GM18909 (cell line): ENCODE measurements around the gene PIGP.
"Not testable (repeated sequence)": the region's sequence is repeated elsewhere in the genome, so short reads cannot be mapped to it uniquely, and the experiment has no call there.

Source experiments
- ATAC-seq: cut with Tn5 transposase; IDR thresholded peaks from one replicate; pipeline ENCODE4 v1.9.1; 2021; ENCODE audit warnings: mild to moderate bottlenecking; ENCODE audit not compliant: unreplicated experiment, poor library complexity

PIGP gene

DNA sequence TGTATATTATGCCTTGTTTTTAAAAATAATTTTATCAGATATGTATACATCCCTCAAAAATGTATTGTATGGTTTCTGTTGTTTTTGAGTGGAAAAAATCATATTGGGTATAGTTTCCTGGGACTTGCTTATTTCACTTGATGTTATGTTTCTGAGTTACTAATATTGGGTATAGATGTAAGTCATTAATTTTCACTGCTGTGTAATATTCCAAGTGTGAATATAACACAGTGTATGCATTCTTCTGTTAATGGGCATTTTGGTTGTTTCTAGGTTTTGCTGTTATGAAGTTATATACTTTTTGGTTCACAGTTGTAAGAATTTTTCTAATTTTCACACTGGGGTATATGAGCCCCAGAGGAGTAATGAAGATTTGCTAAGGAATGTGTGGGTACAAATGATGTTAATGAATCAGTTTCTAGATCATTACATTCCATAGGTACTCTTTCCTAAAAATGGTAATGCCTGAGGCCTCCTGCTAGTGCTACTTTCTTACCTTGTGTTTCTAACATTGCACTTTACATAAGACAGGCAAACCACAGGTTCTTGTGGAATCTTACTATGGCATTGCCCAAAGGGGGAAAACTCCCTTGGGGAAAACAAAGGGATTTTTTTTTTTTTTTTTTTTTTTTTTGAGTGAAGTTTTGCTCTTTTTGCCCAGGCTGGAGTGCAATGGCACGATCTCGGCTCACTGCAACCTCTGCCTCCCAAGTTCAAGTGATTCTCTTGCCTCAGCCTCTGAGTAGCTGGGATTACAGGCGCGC, 3.4 kb upstream of the PIGP start:
- no peak for ATAC-seq

DNA sequence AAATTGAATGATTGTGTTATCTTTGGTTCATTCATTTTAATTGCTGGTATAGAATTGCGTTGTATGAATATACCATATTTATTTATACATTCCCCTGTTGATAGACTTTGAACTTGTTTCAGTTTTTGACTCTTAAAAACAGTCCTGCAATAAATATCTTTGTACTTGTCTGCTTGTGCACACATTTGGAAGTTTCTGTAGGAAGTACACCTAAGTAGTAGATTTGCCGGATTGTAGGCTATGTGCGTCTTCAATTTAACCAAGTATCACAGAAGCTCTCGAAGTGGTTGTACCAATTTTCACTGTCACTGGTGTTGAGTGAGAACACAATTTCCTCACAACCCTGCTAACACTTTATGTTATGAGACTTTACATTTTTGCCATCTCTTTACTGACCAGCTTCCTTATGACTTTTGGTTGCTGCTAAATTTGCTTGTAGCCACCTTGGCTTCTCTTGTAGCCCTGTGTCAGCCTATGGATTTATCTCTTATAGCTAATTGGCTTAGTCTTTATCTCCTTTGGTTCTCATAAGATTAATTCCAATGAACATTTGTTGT, 2.4 kb upstream of the PIGP start:
- ATAC-seq, result no peak

- ATAC-seq, result no peak
These were observed 1.7 kb upstream of the PIGP start for GRCh38 chr21:37074546-37074945.

- no peak for ATAC-seq
These were observed 1.3 kb upstream of the PIGP start for GRCh38 chr21:37074197-37074510.

DNA sequence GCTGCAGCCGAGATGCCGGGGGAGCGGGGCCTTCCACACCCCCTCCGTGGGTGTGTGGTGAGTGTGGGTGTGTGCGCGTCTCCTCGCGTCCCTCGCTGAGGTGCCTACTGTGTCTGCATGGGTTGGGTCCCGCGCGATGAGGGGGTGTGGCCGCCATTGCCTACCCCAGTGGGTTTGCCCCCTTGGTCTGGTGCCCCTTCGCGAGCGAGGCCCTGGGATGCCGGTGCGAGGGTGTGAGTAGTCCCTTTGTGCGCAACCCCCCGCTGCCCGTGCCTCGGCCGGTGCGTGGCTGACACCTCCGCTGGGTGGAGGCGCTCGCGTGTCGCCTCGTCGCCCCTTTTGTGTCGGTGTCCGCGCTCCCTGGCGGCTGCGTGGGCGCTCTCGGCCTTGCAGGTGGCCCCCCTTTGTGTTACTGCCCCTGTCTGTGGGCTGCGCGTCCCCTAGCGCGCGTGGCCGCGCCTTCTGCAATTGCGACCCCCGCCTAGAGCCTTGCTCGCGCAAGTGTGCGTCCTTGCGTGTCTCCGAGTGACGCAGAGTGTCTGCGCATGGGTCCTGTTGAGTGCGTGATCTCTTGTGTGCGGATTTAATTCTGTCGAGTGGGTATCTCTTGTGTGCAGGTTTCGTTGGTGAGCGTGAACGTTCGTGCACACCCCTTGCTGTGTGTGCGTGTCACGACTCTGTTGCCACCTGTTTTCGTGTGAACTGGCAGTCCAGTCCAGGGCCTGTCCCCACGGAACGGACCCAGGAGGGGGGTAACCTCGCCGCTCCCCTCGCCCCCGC, 736 bp upstream of the PIGP start:
- peak; percentile 32 for ATAC-seq

DNA sequence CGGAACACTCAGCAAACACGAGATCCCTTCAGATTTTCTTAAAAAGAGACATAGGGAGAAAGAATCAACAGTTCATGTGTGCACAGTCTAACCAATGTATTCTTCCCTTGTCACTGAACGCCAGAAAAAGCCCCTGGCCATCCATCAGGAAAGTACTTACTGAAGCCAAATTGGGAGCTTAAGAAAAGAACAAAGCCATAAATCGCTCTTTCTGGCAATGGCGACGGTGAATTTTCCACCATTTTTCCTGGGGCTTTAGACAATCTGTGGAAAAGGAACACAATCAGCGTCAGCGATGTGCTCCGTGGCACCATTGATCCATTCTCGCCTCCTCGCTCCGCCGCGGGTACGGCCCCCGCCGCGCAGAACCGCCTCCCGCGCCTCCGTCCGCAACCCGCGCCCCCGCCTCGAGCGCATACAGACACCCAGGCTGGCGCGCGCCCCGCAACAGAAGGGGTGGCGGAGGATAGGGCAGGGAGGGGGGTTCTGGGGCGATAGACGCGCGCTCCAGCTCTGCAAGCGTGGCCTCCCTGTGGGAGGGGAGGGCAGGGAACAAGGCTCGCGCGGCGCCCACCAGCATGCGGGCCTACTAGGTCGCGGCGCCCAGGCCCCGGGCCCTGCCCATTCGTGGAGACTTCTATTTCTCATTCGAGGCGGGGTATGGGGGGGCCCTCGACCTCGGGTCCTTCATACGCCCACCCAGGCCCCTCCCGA, 440 bp downstream of the PIGP start:
- ATAC-seq, result peak; percentile 47

GRCh38 chr21:37071561-37072273, 1.2 kb downstream of the PIGP start:
- ATAC-seq, result no peak

GRCh38 chr21:37065561-37066177, 7.2 kb downstream of the PIGP start:
- ATAC-seq, result no peak

DNA sequence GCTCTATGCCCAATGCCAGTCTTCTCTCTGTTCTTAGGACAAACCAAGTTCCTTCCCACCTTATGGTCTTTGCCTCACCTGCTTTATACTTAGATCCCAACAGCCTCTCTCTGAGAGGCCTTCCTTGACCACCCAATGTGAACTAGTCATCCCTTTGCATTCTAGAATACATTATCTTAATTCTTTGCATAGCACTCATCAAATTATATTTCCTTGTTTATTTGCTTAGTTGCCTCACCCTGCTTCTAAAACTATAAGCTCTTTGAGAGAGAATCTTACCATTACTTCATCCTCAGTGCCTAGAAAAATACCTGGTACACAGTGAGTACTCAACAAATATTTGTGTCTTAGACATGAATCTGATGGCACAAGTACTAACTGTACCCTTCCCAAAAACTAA, 8.0 kb downstream of the PIGP start:
- ATAC-seq, result no peak

- ATAC-seq, result no peak
These were observed 9.4 kb downstream of the PIGP start for GRCh38 chr21:37063433-37063832.

- no peak for ATAC-seq
These were observed 10.3 kb downstream of the PIGP start for GRCh38 chr21:37062593-37062935.

DNA sequence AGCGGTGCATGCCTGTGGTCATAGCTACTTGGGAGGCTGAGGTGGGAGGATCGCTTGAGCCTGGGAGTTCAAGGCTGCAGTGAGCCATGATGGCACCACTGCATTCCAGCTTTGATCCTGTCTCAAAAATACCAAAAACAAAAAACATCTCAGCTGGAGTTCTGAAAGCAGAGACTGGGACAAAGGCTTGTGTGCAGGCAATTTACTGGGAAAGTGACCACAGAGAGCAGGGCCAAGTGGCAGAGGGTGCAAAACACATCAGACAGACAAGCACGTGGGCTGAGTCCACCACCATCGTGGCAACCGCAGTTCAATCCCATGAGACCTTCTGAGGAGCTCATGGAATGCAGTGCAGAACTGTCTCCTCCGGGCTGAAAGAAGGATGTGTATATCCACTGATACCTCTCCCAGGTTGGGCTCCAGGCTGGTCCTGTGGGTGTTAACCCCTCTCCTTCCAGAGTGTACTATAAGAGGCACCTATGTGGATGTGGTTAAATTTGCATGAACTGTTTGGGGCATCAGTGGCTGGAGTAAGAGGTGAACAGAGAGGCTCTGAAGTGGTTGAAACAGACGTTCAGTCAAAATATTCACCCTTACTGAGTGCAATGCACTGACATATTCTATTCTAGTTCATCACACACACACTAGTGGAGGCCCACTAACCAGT, 10.8 kb downstream of the PIGP start:
- ATAC-seq, result no peak

DNA sequence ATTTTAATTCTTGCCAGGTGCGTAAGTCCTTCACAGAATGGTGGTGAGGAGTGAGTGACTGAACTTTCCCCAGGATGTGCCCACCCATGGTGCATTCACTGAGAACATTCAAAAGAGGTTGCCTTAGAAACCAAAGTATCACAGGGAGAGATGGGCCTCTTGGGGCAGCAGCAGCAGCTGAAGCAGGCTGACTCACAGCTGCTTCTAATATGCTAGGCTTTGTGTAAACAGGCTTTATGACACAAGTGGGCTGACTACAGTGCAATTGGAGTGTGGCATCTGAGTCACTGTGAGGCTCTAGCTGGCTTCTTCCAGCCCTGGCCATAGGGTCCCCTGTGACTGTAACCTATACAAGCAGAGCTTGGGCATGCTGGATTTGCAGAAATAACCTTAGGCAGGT, 12.6 kb downstream of the PIGP start:
- no peak for ATAC-seq

- ATAC-seq, result no peak
These were observed 13.7 kb downstream of the PIGP start for GRCh38 chr21:37059181-37059580.

GRCh38 chr21:37058261-37058660, 14.6 kb downstream of the PIGP start:
- no peak for ATAC-seq

DNA sequence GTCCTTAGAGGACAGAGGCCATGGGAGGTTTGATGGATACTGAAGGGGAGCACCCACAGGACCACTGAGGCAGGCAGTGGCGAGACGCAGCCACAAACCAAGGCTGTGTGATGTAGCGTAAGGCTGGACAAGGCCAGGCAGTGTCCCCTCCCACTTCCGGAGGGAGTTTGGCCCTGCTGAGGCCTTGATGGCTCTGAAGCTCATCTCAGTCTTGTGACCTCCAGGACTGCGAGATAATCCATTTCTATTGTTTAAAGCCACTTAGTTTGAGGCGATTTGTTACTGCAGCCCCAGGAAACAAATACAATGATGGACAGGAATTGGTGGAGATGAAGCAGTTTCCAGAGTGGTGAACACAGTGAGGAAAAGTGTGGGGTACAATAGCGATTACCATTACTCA, 15.3 kb downstream of the PIGP start:
- no peak for ATAC-seq

- no peak for ATAC-seq
These were observed 17.5 kb downstream of the PIGP start for GRCh38 chr21:37055271-37055855.

- ATAC-seq, result not testable (repeated sequence)
These were observed 23.1 kb downstream of the PIGP start for GRCh38 chr21:37049741-37050140.

DNA sequence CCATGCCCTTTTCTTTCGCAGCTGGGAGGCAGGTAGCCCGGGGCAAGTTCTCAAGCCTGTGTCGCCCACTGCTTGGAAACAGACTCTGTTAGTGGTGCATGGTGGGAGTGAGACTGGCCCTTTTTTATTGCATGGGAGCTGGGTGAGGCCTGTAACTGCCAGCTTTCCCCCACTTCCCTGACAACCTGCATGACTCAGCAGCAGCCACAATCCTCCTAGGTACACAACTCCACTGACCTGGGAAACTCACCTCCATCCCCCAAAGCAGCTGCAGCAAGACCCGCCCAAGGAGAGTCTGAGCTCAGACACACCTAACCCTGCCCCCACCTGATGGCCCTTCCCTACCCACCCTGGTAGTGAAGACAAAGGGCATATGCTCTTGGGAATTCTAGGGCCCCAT, 25.8 kb downstream of the PIGP start:
- ATAC-seq, result no peak
